Measurements from ENCODE around the gene CAPNS1. TPM values are rescaled to one million over a fixed set of nuclear protein-coding genes. Genes with fewer than 3 reads are reported as not detected.

CAPNS1 gene
- total RNA-seq, 3 donors from 2014 or later, result 501 to 878 (median 756) TPM

DNA sequence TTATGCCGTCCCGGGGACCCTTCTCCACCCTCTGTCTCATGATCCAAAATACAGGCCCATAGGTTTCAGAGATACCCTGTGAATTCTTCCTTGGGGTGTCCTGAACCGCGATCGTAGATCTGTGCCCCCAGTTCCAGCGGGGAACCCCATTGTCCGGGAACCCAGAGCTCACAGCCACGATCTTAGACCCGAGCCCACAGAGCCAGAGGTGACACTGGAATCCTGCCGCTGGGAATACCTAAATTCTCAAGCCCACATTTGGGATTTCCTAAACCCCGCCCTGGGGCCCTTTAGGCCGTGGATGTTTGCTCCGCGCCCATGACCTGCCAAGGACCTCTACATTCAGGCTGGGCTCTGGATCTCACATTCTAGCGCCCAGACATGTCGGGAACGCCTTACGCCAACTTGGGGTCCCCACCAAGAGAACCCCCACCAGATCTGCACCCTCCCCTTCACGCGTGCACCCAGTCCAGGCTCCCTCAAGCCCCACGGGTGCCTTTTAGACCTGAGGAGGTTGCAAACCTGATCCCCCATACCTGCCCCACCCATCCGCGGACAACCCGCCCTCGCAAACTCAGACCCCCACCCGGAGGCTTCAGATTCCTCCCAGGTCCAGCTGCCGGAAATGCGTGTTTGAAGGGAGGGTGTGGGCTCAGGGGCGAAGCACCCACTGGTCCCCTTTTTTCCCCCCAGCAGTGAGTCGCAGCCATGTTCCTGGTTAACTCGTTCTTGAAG is 605 bp downstream of the CAPNS1 start:
- H3K4me1 ChIP-seq (ENCODE audit: low read depth), result peaks cover 12% of the 10 kb centered on the region
- no peaks in the 10 kb centered on the region for H3K9me3 ChIP-seq
- H3K4me3 ChIP-seq, result peak overlapping the region; percentile 84
- H3K36me3 ChIP-seq (ENCODE audit: low read depth), result peaks cover 22% of the 10 kb centered on the region
- intact Hi-C loops (cut with DNase I, micrococcal nuclease), result no loop called here
- TF ChIP-seq, protein P1, sequence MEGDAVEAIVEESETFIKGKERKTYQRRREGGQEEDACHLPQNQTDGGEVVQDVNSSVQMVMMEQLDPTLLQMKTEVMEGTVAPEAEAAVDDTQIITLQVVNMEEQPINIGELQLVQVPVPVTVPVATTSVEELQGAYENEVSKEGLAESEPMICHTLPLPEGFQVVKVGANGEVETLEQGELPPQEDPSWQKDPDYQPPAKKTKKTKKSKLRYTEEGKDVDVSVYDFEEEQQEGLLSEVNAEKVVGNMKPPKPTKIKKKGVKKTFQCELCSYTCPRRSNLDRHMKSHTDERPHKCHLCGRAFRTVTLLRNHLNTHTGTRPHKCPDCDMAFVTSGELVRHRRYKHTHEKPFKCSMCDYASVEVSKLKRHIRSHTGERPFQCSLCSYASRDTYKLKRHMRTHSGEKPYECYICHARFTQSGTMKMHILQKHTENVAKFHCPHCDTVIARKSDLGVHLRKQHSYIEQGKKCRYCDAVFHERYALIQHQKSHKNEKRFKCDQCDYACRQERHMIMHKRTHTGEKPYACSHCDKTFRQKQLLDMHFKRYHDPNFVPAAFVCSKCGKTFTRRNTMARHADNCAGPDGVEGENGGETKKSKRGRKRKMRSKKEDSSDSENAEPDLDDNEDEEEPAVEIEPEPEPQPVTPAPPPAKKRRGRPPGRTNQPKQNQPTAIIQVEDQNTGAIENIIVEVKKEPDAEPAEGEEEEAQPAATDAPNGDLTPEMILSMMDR (IDR thresholded peaks at IDR 0.05), result no peak
- ATAC-seq (peak; percentile 24), DNase-seq (peak; percentile 53 to 79 (median 72))

DNA sequence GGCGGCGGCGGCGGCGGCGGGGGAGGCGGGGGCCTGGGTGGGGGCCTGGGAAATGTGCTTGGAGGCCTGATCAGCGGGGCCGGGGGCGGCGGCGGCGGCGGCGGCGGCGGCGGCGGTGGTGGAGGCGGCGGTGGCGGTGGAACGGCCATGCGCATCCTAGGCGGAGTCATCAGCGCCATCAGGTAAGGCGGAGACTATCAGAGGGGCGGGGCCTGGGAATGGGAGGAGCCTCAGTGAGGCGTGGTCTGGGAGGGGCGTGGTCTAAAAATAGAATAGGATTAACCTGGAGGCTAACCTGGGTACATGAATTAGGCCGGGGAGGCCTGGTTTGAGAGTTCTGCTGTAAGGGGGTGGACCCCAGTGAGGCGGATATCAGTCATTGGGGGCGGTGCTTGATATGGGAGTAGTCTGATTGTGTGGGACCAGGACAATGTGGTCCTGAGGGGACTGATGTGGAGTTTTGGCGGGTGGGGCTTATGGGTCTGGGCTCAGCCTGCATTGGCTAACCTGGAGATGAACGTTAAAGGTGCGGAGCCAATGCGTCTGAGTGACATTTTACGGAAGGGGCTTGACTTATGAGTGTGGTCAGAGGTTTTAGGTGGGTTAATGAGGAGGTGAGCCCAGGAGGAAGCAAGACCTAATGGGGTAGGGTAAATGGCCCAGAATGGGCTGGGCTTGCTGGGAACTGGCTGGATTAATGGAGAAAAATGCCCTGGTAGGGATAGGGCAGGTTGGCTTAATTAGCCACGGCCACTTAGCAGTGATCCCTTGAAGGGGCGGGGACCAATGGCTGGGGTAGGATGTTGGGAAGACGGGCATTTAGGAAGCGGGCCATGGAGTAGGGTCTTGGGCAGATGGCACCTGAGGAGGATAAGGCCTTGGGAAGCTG is 1.4 kb downstream of the CAPNS1 start:
- peaks cover 12% of the 10 kb centered on the region for H3K4me1 ChIP-seq (ENCODE audit: low read depth)

DNA sequence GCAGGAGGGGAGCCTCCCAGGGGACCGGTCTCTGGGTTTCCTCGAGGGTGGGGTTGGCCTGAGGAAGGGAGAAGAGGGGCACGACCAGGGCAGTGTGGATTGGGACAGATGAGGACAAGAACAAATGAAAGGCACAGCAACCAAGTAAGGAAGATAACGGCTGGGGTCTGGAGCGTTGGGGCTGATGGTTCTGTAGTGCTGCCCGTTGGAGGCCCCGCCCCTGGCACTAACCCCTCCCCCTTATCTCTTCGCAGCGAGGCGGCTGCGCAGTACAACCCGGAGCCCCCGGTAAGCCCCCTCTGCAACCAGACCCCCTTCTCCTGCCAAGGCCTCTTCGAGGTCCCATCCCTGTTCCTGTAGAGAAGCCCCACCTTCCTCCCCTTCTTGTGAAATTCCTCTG is 2.2 kb downstream of the CAPNS1 start:
- Histone ChIP-seq H3K36me3 (ENCODE audit: low read depth) (peaks cover 30% of the 10 kb centered on the region), H3K4me1 (ENCODE audit: low read depth) (peaks cover 10% of the 10 kb centered on the region), H3K4me3 (no peak overlapping the region), H3K9me3 (no peaks in the 10 kb centered on the region)
- intact Hi-C loops (cut with DNase I, micrococcal nuclease), result no loop called here
- DNase-seq (no peak), ATAC-seq (no peak)
- TF ChIP-seq, protein P1 (IDR thresholded peaks at IDR 0.05), result no peak

More for the DNA sequence above, 1.4 kb downstream of the CAPNS1 start:
- no peaks in the 10 kb centered on the region for H3K9me3 ChIP-seq
- intact Hi-C loops (cut with DNase I, micrococcal nuclease), result no loop called here
- ATAC-seq, result peak; percentile 80
- H3K4me3 ChIP-seq, result peak overlapping the region; percentile 84
- TF ChIP-seq, protein P1 (IDR thresholded peaks at IDR 0.05), result no peak
- DNase-seq, result peak; percentile 91 to 96 (median 95)
- H3K36me3 ChIP-seq (ENCODE audit: low read depth), result peaks cover 24% of the 10 kb centered on the region

DNA sequence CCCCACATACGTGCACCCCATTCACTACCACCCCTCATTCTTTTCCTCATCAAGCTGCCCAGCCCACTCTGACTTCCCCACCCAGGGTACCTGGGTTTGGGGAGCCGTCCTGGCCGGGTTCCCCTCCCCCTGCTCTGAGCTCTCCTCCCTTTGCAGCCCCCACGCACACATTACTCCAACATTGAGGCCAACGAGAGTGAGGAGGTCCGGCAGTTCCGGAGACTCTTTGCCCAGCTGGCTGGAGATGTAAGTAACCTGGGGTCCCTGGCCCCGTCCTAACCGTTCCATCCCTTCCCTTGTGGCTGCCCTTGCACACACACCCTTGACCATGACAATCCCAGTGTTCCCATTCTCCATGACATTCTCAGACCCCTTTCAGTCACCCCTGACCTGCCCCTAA is 2.6 kb downstream of the CAPNS1 start:
- Histone ChIP-seq H3K36me3 (ENCODE audit: low read depth) (peaks cover 30% of the 10 kb centered on the region), H3K4me1 (ENCODE audit: low read depth) (peaks cover 9% of the 10 kb centered on the region), H3K9me3 (no peaks in the 10 kb centered on the region), H3K4me3 (no peak overlapping the region)
- ATAC-seq, result no peak
- DNase-seq, result no peak
- TF ChIP-seq, protein P1 (IDR thresholded peaks at IDR 0.05), result no peak
- intact Hi-C loops (cut with DNase I, micrococcal nuclease), result no loop called here

GRCh38 chr19:36144624-36145023 is 4.8 kb downstream of the CAPNS1 start:
- TF ChIP-seq, protein P1 (IDR thresholded peaks at IDR 0.05), result no peak
- Histone ChIP-seq H3K36me3 (ENCODE audit: low read depth) (peaks cover 30% of the 10 kb centered on the region), H3K9me3 (no peaks in the 10 kb centered on the region), H3K4me1 (ENCODE audit: low read depth) (peaks cover 7% of the 10 kb centered on the region), H3K4me3 (no peak overlapping the region)
- intact Hi-C loops (cut with DNase I, micrococcal nuclease), result no loop called here
- ATAC-seq (no peak), DNase-seq (no peak)
